GM18867 (cell line): Measurements from ENCODE around the gene DIAPH1.

ENCODE experiments used
- ATAC-seq: cut with Tn5 transposase; IDR thresholded peaks from one replicate; pipeline ENCODE4 v1.9.1; 2021; ENCODE audit warnings: mild to moderate bottlenecking, moderate library complexity; ENCODE audit not compliant: unreplicated experiment

The DIAPH1 gene

DNA sequence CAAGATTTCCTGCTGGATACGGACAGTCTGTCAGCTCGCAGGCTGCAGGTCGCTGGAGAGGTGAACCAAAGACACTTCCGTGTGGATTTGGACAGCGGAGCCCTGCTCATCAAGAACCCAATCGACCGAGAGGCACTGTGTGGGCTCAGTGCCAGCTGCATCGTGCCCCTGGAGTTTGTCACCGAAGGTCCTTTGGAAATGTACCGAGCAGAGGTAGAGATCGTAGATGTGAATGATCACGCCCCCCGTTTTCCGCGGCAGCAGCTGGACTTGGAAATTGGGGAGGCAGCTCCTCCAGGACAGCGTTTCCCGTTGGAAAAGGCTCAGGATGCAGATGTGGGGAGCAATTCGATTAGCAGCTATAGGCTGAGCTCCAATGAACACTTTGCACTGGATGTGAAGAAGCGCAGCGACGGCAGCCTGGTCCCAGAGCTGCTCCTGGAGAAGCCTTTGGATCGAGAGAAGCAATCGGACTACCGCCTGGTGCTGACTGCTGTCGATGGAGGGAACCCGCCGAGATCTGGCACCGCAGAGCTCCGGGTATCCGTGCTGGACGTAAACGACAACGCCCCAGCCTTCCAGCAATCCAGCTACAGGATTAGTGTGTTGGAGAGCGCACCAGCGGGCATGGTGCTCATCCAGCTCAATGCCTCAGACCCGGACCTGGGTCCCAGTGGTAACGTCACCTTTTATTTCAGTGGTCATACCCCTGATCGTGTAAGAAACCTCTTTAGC is 133.3 kb downstream of the DIAPH1 start:
- ATAC-seq: no peak

DNA sequence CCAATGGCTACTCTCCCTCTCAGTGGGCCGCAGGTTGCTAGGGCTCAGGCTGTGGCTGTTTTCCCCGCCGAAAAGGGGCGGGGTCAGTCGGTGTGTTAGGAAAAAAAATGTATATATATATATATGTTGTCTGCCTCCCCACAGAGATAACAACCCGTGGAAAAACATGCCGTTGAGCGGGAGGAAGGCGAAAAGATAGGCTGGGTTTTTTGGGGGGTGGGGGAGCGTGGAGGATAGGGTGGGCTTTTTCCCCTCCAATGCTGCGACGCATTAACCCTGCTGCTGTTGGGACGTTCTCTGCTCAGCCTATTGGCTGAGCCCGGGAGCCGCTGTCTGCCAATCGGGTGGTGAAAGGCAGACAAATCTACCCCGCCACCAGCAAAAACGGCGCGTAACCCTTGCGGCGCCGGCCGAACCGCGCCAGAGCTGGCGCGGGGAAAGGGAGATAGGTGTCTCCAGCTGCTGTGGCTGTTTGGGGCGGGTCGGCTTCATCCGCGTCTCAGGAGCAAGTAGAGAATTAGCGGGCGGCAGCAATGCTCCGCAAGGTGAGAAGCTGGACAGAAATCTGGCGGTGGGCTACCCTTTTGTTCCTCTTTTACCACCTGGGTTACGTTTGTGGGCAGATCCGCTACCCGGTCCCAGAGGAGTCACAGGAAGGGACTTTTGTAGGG is 134.0 kb downstream of the DIAPH1 start, which contains the start of gene PCDHGC4:
Gene PCDHGC4, plus strand, starts transcription at position 390 of the 671 bp plus-strand sequence. Its CDS starts 144 bp downstream, at position 534.
- ATAC-seq: no peak

- ATAC-seq: no peak
Measured at GRCh38 chr5:141484310-141484640, 134.5 kb downstream of the DIAPH1 start.

DNA sequence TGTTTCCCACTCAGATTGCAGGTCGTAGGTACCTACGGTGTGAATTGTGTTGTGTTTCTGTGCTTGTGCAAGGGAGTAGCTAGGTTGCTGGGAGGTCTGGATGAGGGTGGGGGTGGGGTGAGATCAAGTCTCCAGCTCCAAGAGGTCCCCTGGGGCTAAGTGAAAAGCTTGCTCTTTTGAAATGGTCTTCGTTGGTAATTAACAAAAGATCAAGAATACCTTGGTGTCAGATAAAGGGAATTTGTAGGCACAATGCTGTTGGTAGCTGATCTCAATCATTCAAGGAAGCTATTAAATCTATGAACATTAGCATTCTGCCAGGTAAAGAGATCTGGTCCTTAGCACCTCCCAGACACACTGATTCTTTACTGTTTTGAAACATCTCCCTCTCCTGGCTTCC is 134.9 kb downstream of the DIAPH1 start:
- ATAC-seq: no peak

DNA sequence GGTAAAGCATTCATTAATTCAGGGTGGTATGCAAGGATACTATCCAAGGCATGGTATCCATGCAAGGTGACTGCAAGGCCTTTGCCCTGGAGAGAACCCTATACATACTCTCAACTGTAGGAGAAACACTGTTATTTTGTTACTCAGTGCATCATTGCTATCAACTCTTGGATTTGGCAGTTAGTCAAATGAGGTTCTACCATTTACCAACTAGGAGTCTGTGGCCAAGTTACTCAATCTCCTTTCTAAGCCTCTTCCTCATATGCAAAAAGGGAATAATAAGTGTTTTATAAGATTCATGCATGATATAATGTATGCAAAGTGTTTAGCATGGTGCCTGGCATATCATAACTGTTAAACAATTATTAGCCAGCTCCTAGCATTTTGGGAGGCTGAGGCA is 139.0 kb downstream of the DIAPH1 start:
- no peak for ATAC-seq

- ATAC-seq: no peak
Measured at GRCh38 chr5:141478321-141478945, 140.4 kb downstream of the DIAPH1 start.

- no peak for ATAC-seq
Measured at GRCh38 chr5:141477815-141478214, 141.0 kb downstream of the DIAPH1 start.

DNA sequence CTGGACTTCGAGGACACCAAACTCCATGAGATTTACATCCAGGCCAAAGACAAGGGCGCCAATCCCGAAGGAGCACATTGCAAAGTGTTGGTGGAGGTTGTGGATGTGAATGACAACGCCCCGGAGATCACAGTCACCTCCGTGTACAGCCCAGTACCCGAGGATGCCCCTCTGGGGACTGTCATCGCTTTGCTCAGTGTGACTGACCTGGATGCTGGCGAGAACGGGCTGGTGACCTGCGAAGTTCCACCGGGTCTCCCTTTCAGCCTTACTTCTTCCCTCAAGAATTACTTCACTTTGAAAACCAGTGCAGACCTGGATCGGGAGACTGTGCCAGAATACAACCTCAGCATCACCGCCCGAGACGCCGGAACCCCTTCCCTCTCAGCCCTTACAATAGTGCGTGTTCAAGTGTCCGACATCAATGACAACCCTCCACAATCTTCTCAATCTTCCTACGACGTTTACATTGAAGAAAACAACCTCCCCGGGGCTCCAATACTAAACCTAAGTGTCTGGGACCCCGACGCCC is 141.7 kb downstream of the DIAPH1 start:
- ATAC-seq: no peak

DNA sequence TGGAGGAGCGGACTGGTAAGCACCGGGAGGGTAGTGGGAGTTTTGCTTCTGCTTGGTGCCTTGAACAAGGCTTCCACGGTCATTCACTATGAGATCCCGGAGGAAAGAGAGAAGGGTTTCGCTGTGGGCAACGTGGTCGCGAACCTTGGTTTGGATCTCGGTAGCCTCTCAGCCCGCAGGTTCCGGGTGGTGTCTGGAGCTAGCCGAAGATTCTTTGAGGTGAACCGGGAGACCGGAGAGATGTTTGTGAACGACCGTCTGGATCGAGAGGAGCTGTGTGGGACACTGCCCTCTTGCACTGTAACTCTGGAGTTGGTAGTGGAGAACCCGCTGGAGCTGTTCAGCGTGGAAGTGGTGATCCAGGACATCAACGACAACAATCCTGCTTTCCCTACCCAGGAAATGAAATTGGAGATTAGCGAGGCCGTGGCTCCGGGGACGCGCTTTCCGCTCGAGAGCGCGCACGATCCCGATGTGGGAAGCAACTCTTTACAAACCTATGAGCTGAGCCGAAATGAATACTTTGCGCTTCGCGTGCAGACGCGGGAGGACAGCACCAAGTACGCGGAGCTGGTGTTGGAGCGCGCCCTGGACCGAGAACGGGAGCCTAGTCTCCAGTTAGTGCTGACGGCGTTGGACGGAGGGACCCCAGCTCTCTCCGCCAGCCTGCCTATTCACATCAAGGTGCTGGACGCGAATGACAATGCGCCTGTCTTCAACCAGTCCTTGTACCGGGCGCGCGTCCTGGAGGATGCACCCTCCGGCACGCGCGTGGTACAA is 142.5 kb downstream of the DIAPH1 start:
- peak; percentile 26 for ATAC-seq

- peak; percentile 98 for ATAC-seq
Measured at GRCh38 chr5:141475625-141476131, 143.1 kb downstream of the DIAPH1 start, which contains the start of gene PCDHGC3. TSS of gene PCDHGC3 (plus strand) at chr5:141475966. CDS start at chr5:141476117, 151 bp downstream.

- ATAC-seq: no peak
Measured at GRCh38 chr5:141465351-141465750, 153.4 kb downstream of the DIAPH1 start.
